ENCODE data around the gene RMI1.
A peak's percentile ranks its signal among the peaks of the same experiment; 100 is the strongest.
"Not testable (repeated sequence)": the region's sequence is repeated elsewhere in the genome, so short reads cannot be mapped to it uniquely, and the experiment has no call there.

Gene RMI1

DNA sequence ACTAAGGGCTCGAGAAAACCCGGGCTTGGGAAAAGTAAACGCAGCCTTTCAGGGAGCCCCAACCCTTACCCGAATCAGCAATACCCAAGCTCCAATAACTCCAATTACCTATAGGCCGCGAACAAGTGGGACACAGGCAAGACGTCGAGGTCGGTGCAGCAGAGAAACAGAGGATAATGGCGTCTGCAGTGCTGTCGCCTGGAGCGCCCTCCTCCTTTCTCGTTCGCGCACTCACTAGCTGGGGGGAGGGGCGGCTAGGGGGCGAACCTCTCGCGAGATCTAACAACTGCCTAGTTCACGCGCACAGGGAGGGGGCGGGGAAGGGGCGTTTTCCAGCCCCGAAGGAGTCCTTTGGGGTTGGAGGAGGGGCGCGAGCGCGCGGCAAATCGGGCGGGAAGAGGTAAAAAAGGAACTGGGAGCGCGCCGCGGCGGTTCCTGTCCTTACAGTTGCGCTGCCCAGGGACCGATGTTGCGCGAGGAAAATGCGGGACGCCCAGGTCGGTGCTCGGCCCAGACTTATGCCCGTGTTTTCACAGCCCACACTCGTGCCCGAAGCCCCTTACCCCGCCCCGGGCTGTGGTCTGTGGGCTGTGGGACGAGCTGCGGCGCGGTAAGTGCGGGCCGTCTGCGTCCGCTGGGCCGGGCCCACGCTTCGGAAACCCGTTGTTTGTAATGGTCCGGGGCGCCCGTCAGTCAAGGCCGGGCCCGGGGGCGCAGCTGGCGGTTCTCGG lies at the start of gene RMI1:
Gene RMI1 (plus strand): TSS at position 411 of the 731 bp plus-strand sequence. CDS start 20,182 bp downstream, outside the sequence.
- DNase-seq, result peak; percentile 97

DNA sequence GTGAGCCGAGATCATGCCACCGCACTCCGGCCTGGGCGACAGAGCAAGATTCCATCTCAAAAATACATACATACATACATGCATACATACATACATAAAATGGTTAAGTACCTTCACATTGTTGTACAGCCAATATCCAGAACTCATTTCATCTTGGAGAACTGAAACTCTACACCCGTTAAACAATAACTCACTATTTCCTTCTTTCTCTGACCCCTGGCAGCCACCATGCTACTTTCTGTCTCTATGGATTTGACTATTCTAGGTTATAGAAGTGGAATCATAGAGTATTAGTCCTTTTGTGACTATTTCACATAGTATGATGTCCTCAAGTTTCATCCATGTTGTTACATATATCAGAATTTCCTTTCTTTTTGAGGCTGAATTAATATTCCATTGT lies 49.7 kb upstream of the RMI1 start:
- no peak for DNase-seq

DNA sequence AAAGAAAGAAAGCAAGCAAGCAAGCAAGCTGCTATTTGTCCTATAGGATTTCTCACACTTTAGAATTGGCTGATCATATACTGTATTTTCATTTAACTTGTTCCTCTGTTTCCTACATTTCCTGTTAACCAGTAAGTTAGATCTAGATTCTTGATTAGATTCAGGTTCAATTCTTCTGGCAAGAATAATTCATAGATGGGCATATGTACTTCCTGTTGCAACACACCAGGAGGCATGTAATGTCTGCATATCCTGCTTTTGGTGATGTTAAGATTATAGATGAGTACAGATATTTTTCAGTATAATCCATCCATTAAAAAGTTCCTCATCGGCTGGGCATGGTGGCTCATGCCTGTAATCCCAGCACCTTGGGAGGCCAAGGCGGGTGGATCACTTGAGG lies 48.6 kb upstream of the RMI1 start:
- DNase-seq, result no peak

DNA sequence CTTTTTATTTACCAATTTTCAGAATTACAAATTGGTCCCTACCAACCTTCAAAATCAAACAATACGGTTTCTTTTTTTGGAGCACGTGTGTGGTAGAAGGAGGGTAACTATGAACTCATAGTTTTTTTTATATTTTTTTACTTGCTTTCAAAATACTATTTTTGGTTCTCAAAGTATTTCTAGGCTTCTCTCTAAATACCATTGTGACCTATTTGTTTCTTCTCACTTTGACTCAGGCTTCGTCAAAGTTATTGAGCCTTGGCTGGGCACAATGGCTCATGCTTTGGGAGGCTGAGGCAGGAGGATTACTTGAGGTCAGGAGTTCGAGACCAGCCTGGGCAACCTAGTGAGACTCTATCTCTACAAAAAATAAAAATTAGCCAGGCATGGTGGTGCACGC lies 47.8 kb upstream of the RMI1 start:
- no peak for DNase-seq

DNA sequence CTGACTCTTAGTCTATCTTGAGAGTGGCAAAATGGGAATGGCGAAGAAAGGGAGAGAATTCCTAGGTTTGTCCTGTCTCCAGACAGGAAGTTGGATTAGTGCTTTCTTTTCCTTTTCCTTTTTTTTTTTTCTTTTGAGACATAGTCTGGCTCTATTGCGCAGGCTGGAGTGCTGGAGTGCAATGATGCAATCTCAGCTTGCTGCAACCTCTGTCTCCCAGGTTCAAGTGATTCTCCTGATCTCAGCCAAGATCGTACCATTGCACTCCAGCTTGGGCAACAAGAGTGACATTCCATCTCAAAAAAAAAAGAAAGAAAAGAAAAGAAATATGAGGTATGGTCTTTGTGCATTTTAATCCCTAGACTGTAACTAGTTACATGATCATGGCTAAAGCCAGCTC lies 46.8 kb upstream of the RMI1 start:
- DNase-seq, result no peak

DNA sequence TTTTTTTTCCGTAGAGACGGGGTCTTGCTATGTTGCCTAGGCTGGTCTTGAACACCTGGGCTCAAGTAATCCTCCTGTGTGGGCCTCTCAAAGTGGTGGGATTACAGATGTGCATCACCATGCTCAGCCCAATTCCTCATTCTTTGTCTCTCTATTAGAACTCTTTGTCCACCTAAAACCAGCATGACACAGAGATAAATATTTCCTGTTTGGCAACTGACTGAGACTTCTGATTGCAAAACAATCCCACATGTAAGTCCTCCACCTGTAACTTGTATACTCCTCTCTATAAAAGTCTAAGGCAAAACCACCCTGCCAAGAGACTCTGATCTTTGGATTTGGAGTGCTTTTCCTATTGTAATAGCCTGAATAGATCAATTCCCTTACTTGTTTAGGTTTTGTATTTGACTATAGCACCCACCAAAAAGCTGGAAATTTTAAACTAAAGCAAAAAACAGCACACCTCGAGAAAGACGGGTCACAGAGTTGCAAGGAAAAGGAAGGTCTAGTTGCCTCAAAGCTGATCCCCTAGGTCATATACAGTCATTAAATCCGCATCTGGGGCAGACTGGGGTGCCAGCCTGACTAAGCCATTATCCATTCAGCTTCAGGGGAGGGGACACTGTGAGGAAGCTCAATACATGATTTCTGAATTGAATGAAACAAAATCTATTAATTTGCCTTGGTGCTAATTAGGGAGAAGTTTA lies 45.9 kb upstream of the RMI1 start:
- no peak for DNase-seq

DNA sequence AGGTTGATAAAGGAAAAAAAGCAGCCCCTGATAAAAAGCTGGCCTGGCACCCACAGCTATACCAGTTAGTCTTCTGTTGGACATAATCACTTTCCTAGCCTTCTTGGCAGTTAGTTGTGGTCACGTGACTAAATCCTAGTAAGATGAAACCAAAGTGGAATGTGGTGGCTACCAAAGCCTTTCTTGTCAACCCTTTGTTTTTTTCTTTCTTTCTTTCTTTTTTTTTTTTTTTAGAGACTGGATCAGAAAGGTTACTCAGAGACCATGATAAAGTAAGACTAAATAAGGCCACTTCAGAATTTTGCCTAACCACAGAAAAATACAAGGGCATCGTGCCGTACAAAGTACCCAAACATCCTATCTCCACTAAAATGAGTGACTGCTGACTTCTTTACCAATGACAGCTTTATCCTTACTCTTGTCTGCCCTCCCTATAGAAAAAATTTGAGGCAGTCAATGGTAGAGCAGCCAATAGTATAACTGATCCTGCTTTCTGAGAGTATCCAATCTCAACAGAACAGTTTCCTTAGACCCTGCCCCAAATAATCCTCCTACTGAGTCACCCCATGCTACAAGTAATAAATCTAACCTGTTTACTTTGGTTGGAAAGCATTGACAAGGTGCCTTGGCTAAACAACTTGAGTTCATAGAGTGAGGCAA lies 45.2 kb upstream of the RMI1 start:
- DNase-seq, result no peak

DNA sequence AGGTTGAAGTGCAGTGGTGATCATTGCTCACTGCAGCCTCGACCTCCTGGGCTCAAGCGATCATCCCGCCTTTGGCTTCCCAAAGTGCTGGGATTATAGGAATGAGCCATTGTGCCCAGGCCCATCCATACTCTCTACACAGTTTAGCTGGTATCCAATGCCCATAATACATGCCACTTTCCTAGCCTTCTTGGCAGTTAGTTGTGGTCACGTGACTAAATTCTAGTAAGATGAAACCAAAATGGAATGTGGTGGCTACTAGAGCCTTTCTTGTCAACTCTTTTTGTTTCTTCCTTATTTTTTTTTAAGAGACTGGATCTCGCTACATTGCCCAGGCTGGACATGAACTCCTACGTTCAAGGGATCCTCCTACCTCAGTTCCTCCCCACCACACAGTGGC lies 44.1 kb upstream of the RMI1 start:
- DNase-seq, result no peak

DNA sequence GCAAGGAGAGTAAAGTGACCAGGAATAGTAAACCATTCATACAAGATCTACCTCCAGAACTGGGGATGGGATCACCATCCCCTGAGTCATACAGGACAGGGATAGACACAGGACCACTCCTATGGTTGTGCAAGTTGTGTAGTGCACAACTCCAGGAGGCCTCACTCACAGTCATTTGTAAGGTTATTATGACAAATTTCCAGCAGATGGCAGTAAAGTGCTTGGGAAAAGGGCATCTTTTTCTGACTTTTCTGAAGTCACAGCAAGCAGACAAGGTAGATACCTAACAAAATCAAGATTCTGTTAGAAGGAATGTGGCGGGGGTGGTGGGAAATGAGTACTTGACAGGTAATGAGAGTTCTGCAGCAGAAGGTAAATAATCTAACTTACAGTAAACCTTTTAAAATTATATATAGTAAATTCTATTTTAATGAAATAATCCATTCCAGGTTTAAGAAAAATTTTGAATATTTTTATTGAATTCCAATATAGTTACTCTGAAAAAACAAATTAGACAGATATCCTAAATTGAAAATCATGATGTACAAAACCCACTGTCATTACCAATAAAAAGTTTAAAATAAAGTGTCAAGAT lies 42.6 kb upstream of the RMI1 start:
- peak; percentile 29 for DNase-seq

DNA sequence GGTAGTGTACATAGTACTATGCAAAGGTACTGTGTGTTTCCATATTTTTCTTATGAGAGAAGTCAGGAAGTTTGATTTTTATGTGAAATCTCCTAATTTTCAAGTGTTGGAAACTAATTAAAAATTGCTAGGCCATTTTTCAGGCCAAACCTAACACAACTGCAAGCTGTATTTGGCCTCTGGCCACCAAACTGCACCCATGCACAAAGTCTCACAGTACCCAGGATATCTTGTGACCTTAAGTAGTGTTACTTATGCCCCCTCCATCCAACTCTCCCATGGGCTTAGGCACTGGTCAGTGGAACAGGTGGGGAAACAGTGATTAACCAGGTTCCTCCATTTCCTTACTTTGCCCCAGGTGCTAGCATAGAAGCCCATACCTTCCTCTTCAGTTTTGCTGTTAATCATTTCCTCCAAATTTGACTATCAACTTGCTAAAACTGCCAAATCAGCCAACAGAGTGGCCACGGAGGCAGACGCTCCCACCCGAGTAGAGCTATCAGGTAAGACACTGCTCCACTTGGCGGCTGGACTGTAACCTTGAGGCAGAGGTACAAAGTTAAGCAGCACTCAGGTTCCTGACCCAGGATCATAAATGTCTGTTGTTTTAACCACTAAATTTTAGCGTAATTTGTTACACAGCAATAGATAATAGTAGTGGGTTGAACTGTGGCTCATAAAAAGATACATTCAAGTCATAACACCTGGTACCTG lies 39.9 kb upstream of the RMI1 start:
- DNase-seq, result no peak

DNA sequence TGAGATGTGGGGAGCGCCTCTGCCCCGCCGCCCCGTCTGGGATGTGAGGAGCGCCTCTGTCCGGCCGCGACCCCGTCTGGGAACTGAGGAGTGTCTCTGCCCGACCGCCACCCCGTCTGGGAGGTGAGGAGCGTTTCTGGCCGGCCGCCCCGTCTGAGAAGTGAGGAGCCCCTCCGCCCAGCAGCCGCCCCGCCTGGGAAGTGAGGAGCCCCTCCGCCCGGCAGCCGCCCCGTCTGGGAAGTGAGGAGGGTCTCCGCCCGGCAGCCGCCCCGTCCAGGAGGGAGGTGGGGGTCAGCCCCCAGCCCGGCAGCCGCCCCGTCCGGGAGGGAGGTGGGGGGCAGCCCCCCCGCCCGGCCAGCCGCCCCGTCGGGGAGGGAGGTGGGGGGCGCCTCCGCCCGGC lies 32.5 kb upstream of the RMI1 start:
- not testable (repeated sequence) for DNase-seq

DNA sequence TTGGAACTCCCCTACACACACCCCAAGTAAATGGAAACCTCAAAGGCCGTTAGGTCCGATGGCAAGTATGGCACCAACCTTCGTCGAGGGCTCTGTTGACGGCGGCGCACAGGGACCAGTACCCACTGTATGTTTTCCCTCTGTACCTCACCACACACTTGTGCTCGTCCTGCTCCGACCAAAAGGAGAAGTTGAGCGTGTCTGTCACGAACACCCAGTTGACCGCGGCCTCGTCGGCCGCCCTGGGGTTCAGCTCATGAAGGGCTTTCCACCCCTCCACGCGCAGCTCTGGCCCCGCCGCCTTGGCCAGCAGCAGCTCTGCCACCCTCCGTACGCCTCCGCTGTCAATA lies 24.5 kb upstream of the RMI1 start:
- no peak for DNase-seq

DNA sequence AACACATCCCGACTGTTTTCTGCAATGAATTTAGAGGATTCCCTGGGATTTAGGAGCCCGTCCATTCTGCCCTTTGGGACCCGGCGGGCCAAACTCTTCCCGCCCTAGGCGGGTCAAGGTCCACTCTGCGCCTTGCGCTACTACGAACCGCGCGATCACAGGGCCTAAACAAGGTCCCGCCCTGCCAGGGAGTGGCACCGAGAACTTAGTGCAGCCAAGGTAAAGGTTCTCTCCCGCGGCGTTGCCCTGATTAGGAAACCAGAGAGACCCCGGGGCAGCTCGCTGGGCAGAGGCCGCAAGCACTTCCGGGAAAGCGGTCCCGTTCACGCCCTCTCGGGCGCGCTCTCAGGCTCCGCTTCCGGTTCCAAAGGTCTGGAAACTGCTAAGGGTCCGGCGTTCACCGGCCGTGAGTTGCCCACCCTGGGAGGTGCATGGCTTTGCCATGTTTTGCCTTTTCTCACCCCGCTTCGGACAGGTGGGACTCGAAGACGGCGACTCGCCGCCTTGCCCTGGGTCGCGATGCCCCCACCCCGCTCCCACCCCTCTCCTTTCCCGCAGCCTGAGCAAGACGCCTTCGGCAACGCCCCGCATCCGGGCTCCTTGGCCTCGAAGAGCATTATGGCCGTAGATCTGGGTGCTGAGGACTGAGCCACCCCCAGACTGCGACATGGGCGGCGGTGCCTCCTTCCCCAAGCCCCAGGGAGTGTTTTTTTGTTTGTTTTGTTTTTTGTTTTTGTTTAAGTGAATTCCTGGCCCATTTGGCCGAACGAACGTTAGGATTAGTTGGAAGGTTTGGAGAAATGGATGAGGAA lies 24.0 kb upstream of the RMI1 start:
- peak; percentile 63 for DNase-seq

DNA sequence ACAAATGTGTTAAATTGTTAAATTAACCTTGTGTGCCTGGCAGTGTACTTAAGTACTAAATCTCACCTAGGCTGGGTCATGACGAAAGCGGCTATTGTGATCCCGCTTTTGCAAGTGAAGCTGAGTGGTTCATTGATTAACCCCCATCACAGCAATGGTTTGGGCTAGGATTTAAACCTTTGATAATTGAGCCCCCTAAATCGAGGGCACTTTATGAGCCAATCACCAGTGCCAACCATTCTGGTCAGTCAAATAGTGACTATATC lies 23.4 kb upstream of the RMI1 start:
- DNase-seq, result no peak

DNA sequence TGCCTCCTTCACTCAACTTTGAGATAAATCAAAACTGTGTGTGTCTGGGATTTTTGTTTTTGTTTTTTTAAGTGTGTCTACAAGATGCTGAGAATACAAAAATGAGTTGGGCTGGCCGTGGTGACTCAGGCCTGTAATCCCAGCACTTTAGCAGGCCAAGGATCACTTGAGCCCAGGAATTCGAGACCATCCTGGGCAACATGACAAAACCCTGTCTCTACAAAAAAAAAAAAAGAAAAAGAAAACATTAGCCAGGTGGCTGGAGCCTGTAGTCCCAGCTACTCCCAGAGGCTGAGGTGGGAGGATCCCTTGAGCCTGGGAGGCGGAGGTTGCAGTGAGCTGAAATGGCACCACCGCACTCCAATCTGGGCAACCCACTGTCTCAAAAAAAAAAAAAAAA lies 21.5 kb upstream of the RMI1 start:
- no peak for DNase-seq

DNA sequence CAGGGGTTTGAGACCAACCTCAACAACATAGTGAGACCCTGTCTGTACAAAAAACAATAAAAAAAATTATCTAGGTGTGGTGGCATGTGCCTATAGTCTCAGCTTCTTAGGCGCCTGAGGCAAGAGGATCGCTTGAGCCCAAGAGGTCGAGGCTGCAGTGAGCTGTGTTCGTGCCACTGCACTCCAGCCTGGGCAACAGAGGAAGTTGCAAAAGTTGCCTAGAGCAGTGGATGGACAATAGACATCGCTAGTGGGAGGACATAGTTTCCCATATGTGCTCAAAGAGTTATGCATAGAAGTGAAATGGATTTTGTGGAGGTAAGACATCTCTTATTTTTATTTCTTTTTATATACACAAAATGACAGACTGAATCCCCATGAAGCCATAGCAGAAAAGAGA lies 19.6 kb upstream of the RMI1 start:
- no peak for DNase-seq

DNA sequence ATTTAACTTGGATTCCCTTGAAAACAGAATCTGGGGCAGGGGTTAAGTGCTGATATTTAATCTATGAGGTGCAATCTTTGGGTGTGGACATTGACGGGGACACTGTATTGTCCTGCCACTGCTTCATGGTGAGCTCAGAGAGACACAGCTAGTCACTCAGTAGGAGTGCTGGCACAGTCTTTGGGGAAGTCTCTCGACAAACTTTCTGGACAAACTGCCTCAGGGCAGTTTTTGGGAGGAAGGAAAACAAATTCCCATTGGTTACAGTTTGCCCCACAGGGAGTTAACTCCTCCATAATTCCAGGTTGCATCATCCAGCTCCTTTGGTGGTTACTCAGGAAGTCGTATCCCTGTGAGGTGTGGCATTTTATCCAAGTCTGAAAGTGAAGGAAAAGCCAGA lies 18.4 kb upstream of the RMI1 start:
- no peak for DNase-seq

DNA sequence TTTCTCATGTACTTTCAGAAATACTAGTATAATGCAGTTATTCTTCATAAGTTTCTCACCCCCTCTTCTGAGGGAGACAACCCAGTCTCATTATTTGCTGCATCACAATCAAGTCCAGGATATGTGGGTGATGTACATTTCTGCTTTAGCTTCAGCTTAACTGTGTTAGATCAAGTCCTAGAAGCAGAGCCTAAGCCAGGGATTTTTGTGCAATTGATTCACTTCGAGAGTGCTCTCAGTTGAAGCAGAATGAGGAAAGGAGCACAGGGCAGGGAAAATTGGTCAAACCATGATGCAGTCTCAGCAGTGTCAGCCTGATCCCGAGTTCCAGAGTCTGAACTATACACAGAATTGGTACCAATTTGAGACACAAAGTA lies 15.6 kb upstream of the RMI1 start:
- no peak for DNase-seq

DNA sequence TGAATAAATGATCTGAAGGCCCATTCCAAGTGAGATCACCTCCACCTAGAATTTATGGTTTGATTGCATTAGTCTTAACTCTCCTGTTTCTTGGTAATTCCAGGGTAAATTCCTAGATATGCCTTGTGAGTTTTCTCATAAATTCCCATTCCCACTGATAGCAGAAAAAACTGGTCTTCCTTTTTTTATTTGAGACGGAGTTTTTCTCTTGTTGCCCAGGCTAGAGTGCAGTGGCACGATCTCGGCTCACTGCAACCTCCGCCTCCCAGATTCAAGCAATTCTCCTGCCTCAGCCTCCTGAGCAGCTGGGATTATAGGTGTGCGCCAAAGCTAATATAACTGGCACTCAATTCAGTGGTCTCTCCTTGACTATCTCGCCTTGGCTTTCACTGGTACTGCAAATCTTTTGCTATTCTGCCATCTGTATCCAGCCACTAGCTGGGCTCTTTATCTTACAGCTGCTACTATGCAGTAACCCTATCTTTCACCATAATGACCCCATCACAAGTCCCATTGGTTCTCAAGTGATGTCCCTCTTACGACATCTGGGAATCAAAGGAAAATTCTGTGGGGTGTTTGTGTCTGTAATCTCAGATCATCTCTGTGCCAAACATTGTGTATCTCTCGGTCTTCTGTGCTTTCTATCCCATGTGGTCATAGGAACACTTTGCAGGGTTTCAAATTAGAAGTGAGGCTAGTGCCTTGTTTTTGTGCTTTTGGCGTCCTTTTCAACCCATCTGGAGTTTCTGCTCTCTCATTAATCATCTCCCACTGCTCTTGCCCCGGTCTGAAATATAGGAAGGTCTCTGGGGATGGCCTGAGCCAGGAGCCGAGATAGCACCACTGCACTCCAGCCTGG lies 15.0 kb upstream of the RMI1 start:
- no peak for DNase-seq

DNA sequence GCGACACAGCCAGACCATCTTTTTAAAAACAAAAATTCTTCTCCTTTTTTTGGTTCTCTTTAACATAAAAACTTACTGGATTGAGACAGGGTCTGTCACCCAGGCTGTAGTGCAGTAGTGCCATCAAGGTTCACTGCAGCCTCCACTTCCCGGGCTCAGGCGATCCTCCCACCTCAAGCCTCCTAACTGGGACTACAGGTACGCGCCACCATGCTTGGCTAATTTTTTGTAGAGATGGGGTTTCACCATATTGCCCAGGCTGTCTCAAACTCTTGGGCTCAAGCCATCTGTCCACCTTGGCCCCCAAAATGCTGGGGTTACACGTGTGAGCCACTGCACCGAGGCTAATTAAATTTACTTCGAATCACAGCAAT lies 14.4 kb upstream of the RMI1 start:
- DNase-seq, result no peak

DNA sequence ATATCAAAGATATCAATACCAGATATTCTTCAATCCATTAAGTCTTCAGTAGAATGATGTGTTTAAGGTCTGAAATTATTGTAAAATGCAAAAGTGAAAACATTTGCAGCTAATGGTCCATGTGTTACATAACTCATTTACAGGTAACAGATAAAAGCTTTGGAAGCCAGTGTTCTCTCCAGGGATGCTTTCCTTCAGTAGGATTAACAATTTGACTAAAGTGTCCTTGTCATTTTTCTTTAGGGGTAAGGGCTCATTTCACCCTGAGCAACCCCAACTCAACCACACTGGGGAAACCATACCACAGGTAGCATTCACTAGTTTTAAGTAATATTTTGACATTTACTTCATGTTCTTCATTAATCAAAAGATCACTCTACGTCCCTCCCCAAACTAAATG lies 13.5 kb upstream of the RMI1 start:
- DNase-seq, result no peak

DNA sequence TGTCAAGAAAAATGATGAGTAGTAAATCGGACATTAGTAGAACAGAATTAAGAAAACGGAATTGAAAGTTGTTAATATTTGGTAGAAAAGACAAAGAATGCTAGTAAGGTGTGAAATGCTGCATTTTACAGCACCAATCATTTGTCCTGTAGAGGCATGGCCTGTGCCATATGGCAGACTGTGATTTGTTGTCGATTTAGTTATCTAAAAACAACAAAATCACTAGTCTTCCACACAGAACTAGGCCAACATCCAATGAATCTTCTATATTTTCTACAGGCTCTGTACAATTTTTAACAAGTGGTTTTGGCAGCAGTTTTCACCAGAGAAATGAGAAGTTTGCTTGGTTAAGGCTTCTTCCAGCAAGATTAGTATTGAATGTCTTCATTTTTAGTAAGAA lies 11.0 kb upstream of the RMI1 start:
- no peak for DNase-seq

All from NCI-H2227 treated with DMSO at 0.1 percent for 48 hours (cell line).